Epithelial cell of prostate (primary cell): Measurements from ENCODE around the gene LRMDA.

ENCODE experiments used
- DNase-seq: peaks from one replicate; pipeline ENCODE4 v3.0.0-alpha.2; 2011; ENCODE audit warnings: low read depth, low spot score
- H3K27ac ChIP-seq: fragments of 450-650 bp; 2 replicates; pipeline ENCODE4 v1.5.1; 2017; ENCODE audit warnings: mild to moderate bottlenecking

The LRMDA gene

DNA sequence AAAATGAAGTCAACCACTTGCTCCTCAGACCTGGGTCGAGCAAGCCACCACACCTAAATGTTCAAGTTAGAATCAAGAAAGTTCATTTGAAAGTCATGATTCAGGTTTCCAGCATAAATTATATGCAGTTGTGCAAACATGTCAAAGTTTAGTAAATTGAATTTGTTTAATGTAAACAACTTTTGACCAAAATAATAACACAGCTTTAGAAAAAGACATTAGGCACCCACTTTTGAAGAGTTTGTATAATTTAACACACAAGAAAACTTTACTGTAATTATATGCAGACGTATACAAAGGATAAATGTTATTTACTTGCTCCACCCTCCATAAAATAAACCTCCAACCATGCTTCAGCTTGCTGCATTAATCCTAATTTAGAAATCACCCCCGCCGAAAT, 680.0 kb downstream of the LRMDA start:
- no peak overlapping the region for H3K27ac ChIP-seq
- DNase-seq = no peak

DNA sequence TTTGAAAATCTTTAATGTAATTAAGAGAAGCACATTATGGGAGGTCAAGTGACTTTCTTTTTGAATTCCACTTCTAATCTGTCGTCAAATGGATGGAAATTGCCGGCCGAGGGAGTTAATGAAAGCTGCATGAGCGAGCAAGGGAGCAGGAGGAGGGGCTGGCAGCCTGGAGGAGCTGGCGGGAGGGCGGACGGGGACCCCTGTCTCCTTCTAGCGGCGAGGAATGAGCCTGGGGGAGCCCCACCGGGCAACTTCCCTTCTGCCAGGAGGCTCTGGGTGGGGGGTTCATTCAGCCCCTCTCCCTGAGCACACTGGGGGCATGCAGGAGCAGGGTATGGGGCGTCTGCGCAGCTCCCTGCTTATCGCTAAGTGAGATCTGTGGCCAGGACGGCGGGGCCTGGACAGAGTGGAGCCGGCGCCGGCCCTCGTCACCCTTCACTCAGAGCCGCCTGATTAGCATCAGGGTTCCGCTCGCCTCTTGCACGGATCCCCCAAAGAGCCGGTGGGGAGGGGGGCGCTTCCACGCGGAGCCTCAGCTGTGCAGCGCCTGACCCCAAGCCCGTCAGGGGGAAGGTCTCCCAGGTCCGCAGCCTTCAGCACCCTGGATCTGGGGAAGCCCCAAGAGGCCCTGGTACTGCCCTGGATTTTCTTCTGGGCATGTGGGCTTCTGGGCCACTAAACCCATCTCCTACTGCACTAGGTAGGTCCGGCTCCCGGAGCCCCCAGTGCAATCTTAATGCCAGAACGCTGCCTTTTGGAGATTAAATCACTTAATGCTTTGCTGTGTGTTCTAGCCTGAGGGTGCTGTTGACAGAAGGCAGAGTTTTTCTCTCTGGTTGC, 680.8 kb downstream of the LRMDA start:
- no peak for DNase-seq
- H3K27ac ChIP-seq = no peak overlapping the region

DNA sequence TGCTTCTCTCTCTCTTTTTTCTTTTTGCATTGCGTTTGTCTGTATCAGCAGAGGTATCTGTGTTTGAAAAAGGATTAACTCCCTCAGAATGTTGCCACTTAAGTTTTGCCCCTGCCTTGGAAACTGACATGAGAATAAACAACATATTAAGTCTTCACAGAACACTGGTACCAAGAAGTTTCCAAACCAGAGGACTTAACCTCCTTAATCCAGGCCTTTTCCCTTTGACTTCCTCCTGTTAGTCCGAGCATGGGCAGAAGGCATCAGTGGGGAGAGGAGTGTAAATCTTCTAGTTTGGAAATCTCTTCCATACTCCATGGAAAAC, 681.4 kb downstream of the LRMDA start:
- DNase-seq = no peak
- no peak overlapping the region for H3K27ac ChIP-seq

DNA sequence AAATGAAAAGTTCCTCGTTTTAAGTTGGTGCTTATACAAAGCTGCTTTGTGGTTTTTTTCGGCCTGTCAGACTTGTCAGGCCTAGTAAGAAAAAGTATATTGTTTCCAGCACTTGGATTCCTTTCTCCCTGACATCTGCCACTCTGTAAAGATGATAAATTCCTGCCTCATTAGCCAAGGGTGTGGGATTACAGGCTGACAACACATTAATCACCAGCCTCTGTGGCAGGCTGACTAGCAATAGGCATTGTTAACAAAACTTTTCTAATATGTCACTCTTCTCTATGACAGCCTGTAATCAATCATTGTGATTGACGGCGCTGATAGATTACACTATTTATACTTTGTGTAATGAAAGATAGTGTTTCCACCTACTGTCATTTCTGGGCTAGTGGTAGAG, 682.5 kb downstream of the LRMDA start:
- peak; percentile 46 for DNase-seq
- H3K27ac ChIP-seq = no peak overlapping the region

DNA sequence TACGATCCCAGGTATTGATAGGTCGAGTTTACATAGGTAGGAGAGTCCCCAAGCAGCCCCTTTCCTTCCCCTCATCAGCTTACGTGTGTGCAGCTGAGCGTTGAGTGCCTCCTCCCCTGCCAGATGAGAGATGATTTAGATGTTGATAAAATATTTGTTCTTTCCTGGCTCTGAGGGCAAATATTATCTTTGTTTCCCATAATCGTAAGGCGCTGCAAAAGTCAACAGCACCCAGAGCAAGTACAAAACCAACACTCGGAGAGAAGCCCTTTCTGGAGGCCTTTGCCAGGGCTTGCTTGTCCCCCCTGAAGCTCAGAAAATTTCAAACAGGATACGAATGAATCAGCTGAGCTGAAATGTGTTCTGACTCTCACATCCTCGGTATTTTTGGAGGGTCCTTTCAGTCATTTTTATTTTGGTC, 683.2 kb downstream of the LRMDA start:
- no peak overlapping the region for H3K27ac ChIP-seq

DNA sequence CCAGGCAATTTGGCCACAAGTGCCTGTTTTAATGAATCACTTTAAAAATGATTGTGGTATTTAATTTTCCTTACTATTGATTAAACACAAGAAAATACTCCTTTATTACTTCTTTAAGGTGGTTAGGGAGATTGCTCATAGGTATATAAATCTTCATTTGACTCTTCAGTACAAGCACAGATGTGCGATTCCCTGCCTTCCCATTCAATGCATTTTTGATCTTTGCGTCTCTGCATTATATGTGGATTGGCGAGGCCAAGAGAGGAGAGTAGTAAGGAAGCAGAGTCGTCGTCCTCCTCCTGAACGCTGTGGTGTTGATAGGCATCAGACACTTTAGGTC, 683.7 kb downstream of the LRMDA start:
- H3K27ac ChIP-seq = no peak overlapping the region
- no peak for DNase-seq

More for the DNA sequence above, 683.2 kb downstream of the LRMDA start:
- no peak for DNase-seq

- no peak overlapping the region for H3K27ac ChIP-seq
- DNase-seq = no peak
Measured at GRCh38 chr10:76115471-76116155, 684.2 kb downstream of the LRMDA start.

GRCh38 chr10:76116523-76116922, 685.1 kb downstream of the LRMDA start:
- no peak overlapping the region for H3K27ac ChIP-seq
- no peak for DNase-seq

- no peak overlapping the region for H3K27ac ChIP-seq
- DNase-seq = peak; percentile 46
Measured at GRCh38 chr10:76117949-76118348, 686.5 kb downstream of the LRMDA start.

DNA sequence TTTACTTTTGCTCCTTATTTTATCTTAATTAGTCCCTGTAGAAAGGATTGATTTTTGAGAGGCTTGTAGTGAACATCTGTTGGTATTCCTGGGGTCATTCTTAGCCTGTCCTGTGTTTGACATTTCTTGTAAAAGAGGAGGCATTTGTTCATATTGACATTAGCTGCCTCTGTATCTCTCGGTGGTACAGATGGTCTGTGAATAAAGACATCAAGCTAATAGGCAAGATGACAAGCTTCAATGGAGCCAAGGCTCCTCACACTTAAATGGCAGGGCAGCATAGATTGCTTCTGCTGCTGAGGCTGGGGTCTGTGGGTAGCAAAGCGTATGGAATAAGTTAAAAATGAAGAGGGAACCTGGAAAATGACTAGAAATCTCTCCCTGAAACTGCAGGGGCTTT, 687.6 kb downstream of the LRMDA start:
- no peak for DNase-seq
- H3K27ac ChIP-seq = no peak overlapping the region

DNA sequence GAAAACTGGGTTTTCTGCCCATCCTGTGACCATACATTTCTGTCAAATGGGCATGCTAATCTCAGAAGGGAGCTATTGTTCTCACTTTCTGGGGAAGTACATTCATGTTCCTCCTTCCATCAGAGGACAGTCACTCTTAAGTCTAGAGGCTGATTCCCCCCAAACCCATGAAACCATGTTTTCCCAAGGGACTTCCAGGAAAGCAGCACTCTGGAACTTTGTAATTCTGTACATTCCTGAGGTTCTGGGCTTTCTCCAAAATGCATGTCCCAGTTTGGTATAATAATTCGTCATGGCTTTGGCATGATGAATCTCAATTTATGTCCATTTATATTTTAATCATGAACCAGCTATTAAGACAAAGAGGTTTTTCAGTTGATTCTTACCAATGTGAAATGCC, 688.1 kb downstream of the LRMDA start:
- no peak for DNase-seq
- no peak overlapping the region for H3K27ac ChIP-seq

DNA sequence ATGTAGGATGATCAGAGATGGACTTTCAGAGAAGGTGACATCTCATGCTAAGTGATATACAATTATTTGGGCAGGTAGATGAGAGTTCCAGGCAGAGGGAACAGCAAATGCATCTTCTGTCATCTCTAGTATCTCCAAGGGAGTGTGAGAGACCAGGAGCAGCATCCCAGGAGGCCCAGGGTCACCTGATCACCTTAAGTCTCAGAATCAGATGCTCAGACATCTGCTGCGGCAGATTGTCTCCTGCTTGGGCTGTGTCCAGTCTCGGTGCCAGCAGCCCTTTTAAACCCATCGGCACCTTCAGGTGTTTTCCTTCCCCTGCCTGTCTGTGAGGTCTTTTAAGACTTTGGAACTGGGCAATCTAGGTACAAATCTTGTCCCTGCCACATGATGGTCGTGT, 690.6 kb downstream of the LRMDA start:
- DNase-seq = no peak
- H3K27ac ChIP-seq = no peak overlapping the region

DNA sequence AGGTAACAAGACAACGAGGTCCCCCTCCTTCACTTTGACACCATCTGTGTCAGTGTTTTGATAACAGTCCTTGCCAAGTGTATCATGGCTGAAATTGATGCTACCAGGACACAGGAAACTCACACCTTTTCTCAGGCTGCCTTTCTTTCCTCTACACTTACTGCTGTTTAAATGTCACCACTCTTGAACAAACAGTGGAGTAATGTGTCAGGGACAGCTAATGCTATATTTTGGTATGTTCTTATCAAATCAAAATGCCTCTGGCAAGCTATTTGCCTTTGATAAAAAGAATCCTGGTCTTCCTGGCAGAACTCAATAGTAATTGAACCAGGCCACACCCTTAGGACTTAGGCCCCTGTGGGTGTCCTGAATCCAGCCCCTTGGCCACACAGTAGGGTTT, 692.9 kb downstream of the LRMDA start:
- no peak for DNase-seq
- H3K27ac ChIP-seq = no peak overlapping the region

DNA sequence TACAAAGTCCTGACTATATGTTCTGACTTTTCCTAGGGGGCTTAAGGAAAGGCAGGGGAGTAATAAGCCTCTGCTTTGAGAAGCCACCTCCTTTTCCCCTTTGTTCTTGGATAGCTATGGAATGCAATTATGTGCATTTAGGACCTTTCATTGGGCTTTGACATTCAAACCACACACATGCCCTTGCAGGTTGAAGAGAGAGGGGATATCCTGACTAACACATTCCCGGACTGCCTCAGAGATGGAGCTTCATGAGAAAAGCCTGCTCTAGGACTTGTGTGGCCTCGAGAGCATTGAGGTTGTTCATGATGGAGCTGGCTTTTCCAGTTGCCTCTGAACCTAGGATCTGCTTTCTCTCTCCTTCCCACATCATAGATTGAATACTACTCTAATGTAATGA, 694.5 kb downstream of the LRMDA start:
- no peak overlapping the region for H3K27ac ChIP-seq
- no peak for DNase-seq

- H3K27ac ChIP-seq = no peak overlapping the region
- no peak for DNase-seq
Measured at GRCh38 chr10:76126607-76127527, 695.4 kb downstream of the LRMDA start.

DNA sequence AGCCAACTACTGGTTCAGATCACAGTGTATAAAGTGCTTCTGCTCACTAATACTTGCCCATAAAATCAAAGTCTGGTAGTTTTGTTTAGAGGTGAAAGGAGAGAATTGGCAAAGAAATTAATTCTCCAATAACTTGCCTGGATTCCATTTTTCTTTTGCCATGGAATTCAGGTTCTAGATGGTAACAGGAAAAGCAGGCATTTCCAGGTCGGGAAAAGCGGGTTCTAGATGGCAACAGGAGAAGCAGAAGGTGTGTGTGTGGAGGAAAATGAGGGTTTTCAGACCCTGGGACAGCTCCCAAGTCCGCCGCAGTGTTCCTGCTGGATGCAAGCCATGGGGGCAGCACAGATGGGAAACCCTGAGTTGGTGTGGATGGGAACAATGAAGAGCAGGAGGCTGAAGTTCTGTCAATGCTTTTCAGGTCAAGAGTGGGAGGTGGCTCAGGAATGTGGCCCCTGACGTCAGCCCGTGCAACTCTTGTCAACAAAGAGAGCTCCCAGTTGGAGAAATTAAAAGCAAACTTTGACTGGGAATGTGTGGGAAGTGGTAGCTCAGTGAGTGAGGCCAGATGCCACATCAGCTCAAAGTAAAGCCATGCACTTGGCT, 696.7 kb downstream of the LRMDA start:
- H3K27ac ChIP-seq = no peak overlapping the region
- no peak for DNase-seq

DNA sequence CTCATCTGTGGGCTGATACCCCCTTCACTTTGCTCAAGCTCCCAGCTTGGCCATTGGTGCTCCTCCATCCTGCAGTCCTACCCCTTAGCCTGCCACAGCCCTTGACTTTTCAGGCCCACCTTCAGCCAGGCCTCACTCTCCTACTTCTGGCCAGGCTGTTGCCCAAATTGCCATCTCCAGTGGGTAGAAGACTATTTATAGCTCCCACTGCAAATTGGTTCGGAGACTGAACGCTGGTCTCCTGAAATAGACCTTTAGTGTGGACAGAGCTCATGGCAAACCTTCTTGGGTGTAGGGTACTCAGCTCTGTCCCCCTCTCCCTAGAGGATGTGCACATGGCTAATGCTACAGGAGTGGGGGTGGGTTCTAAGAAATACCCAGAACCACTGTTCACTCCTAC, 697.8 kb downstream of the LRMDA start:
- no peak for DNase-seq
- H3K27ac ChIP-seq = no peak overlapping the region

DNA sequence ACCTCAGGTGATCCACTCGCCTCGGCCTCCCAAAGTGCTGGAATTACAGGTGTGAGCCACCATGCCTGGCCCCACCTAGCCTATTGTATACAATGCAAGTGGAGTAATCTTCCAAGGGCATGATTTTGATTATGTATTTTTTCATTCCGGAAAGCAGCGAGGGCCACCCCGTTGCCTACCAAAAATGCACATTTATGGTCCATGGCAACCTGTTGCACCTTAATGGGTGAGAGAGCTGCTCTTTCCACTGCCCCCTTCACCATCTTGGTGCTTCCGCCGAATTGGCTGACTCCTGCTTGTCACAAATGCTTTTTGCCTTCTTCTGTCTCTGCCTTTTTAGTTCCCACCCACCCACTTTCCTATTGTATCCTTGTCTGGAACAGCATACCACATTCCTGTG, 699.5 kb downstream of the LRMDA start:
- DNase-seq = no peak
- H3K27ac ChIP-seq = no peak overlapping the region

- H3K27ac ChIP-seq = no peak overlapping the region
- no peak for DNase-seq
Measured at GRCh38 chr10:76133597-76134255, 702.3 kb downstream of the LRMDA start.

- H3K27ac ChIP-seq = no peak overlapping the region
- DNase-seq = no peak
Measured at GRCh38 chr10:76136961-76137360, 705.5 kb downstream of the LRMDA start.
